Measurements from ENCODE around the gene NTHL1.

Gene NTHL1

DNA sequence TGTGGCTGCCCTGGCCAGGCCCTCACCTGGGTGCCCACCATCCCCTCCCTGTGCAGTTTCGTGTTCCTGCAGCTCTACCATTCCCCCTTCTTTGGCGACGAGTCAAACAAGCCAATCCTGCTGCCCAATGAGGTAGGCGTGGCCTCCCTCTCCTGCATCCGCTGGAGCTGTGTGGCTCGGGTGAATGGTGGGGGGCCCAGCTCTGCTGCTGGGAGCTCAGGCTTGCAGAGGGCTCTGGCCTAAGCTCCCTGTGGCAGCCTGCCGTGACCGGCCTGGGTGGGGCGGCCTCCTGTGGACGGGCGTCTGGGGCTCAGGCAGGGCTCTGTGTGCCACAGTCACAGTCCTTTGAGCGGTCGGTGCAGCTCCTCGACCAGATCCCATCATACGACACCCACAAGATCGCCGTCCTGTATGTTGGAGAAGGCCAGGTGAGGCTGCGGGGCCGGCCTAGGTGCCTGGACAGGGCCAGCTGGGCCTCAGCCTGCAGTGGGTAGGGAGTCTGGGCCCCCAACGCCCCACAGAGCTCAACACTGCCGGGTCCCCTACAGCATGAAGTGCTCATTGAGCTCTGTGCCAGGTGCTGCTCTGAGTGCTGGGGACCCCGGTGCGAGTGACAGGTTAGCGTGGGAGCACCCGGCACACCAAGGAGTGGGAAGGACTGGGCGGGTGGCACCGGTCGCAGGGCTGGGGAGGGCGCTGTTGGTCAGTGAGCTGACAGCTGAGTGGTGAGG is 37.4 kb upstream of the NTHL1 start:
- no peak for DNase-seq
- intact Hi-C loops (cut with DNase I) = no loop called here

DNA sequence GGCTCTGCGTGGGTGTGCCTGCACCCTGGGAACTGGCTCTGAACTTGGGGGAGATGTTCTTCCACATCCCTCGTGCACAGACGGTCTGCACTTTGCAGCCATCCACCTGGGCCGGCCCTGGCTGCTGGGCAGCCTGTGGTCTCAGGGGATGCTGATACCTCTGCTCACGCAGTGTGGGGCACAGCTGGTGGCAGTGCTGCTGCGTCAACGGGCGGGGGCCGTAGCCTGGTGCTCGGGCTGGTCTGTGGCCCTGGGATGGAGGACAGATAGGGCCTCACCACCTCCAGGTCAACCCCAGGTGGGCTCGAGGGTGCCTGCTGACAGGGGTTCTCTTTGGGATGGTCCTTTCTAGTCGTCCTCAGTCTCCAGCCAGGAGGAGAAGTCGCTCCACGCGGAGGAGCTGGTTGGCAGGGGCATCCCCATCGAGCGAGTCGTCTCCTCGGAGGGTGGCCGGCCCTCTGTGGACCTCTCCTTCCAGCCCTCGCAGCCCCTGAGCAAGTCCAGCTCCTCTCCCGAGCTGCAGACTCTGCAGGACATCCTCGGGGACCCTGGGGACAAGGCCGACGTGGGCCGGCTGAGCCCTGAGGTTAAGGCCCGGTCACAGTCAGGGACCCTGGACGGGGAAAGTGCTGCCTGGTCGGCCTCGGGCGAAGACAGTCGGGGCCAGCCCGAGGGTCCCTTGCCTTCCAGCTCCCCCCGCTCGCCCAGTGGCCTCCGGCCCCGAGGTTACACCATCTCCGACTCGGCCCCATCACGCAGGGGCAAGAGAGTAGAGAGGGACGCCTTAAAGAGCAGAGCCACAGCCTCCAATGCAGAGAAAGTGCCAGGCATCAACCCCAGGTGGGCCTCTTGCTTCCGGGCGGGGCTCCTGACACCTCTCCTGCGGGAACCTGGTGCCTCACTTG is 36.5 kb upstream of the NTHL1 start:
- DNase-seq = no peak
- intact Hi-C loops (cut with DNase I) = no loop called here

DNA sequence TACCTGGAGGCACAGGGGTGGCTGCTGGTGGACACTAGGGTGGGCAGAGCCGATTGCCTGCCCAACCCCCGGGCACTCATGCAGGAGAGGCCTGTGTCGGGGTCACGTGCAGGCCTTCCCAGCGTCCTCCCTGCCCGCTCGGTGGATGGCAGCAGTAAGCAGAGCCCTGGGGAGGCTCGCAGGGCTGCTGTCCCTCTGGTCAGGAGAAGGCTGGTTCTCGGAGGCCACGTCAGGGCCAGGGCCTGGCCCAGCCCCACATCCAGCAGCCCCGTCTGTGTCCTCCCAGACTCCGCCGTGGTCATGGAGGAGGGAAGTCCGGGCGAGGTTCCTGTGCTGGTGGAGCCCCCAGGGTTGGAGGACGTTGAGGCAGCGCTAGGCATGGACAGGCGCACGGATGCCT is 35.8 kb upstream of the NTHL1 start:
- DNase-seq = no peak
- intact Hi-C loops (cut with DNase I) = no loop called here

DNA sequence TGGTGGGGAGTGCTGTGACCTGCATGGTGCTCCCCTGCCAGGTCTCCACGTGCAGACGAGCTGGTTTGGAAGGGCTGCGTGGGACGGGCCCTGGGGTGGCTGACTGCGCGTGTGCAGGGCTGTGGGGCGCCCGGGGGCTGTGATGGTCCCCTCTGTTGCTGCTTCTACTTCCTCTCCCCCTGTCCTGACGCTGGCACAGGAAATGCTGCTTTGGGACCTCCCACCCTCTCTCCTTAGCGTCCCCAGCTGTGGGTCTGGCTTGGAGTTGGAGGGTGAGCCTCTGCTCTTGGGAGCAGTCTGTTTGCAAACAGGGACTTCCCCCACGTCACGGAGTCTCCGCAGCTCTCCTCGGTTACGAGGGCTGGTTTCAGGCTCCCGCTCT is 35.3 kb upstream of the NTHL1 start:
- no peak for DNase-seq
- intact Hi-C loops (cut with DNase I) = no loop called here

DNA sequence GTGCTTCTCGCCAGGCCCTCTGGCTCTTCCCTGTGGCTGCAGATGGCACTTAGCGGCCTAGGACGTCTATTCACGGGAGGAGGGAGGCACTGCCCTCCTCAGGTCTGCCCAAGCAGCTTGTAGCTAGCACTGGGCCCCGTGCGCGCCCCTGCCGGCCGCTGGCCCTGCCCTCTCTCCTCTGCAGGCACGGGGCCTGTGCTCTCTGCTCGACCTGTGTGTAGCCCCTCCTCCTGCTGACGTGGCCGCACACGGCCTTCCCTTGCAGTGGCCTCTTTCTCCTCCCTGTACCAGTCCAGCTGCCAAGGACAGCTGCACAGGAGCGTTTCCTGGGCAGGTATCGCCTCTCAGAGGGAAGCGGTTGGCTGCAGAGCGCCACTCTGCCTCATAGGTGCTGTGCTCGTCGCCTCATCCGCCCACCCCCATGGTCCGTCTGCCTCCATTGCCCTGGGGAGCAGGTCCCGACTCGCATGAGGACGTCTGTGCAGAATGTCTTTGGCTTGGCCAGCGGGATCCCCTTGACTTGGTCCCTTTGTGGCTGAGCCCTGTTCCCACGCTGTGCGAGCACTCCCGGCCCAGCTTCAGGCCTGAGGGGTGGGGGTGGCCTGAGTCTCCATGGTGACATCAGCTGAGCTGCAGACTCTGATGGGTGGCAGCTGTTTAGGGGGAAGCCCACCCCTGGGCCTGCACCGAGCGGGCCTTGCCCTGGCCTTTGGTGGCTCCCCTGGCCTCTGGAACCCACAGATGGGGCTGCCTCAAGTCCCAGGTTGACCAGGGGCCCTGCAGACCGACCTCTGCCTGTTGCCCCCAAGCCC is 34.7 kb upstream of the NTHL1 start:
- no peak for DNase-seq
- intact Hi-C loops (cut with DNase I) = no loop called here

DNA sequence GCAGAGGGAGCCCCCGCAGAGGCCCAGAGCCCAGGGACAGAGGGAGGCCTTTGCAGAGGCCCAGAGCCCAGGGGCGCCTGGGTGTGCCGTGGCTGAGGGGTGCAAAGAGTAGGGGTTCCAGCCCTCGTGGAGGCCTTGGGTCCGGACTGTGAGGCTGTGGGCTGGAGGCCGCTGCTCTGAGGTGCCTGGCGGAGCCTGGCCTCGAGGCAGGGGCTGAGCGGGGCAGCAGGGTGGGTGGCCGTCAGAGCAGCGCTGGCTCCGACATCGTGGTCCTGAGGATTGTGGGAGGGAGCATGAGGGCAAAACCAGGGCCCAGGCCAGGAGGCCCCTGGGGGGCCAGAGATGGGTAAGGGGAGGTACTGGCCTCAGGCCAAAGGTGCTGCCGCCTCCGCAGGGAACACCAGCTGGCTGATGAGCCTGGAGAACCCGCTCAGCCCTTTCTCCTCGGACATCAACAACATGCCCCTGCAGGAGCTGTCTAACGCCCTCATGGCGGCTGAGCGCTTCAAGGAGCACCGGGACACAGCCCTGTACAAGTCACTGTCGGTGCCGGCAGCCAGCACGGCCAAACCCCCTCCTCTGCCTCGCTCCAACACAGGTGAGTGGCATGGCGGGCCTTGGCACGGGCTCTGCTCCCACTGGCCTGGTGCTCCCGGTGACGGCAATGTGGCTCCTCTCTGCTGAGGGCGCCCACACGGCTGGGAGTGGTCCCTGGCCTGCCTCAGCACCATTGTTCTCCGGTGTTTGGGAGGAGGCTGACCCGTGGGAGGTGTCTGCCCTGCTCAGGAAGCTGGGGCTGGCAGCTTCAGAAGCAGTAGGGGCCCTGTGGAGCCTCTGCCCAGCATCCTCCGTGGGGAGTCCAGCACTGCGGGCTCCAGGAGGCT is 33.8 kb upstream of the NTHL1 start:
- no peak for DNase-seq

DNA sequence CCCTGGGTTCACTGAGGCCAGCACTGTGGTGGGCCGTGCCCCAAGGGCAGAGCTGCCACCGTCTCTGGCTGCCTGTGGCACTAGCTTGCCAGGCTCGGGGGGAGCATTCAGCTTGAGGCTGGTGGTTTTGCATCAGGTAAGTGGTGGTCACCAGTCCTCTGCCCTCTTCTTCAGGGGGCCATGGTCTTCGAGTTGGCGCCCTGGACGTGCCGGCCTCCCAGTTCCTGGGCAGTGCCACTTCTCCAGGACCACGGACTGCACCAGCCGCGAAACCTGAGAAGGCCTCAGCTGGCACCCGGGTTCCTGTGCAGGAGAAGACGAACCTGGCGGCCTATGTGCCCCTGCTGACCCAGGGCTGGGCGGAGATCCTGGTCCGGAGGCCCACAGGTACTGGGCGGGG is 32.4 kb upstream of the NTHL1 start:
- intact Hi-C loops (cut with DNase I) = no loop called here
- no peak for DNase-seq

More for the DNA sequence above, 33.8 kb upstream of the NTHL1 start:
- intact Hi-C loops (cut with DNase I) = no loop called here

DNA sequence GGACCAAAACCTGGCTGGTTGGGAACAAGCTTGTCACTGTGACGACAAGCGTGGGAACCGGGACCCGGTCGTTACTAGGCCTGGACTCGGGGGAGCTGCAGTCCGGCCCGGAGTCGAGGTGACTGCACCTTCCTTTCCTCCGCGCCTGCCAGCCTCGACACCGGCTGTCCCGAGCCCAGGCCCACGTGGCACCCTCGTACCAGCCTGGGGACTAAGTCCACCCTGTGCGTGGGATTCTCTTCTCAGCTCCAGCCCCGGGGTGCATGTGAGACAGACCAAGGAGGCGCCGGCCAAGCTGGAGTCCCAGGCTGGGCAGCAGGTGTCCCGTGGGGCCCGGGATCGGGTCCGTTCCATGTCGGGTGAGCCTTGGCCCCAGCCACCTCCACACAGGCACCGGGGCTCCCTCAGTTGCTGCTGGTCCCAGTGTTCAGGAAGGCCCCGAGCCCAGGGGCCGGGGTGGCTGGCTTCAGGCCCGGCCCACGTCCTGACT is 31.7 kb upstream of the NTHL1 start:
- intact Hi-C loops (cut with DNase I) = no loop called here
- DNase-seq = no peak

DNA sequence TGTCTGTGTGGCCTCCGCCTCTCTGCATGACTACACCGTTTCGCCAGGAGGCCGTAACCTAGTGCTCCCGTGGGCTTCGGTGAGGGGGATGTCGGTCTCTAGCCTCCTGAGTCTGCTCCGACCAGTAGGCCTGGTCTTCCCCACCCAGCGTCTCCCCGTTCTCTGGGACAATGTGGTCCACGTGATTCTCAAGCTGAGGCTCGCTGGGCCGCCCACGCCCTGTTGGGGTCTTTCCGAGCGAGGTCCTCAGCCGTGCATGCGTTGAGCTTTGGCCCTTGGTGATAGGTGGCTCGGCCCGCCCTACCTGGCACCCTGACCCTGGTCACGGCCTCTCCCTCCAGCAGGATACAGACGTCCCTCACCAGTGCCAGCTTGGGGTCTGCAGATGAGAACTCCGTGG is 31.1 kb upstream of the NTHL1 start:
- intact Hi-C loops (cut with DNase I) = no loop called here
- no peak for DNase-seq

DNA sequence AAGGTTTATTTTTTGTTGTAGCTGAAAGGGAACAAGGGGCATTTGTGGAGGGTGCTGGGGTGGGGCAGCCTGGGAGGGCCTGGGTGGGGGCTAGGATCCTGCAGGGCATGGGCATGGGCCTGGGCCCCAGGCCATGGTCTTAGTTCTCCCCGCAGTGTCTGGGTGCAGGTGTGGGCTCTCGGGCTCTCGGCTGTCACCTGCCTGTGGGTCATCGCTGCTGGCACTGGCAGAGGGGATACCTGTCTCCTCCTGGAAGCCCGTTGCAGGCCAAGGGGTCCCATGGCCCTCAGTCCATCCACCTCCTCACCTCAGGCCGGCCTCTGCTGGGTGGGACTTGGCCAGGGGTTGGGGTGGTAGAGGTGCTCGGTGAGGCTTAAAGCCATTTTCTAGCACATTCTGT is 30.5 kb upstream of the NTHL1 start:
- DNase-seq = no peak

DNA sequence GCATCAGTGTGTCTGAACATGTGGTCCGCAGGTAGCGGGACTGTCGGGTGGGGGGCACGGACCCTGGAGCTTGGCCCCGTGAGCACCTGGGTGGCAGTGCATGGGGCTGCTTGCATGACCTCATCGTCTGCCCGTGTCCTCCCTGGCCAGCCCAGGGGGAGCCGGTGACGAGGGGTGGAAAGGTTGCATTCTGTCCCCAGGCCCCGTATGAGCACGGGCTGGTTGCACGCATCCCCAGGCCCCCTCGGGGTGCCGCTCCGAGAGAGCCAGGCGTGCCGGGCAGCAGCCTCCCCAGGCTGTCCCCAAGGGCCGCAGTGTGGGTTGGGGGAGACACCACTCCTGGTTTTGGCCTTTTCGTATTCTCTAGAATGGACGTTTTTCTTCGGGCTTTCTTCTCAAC is 30.1 kb upstream of the NTHL1 start:
- intact Hi-C loops (cut with DNase I) = no loop called here

More for the DNA sequence above, 30.5 kb upstream of the NTHL1 start:
- intact Hi-C loops (cut with DNase I) = no loop called here

DNA sequence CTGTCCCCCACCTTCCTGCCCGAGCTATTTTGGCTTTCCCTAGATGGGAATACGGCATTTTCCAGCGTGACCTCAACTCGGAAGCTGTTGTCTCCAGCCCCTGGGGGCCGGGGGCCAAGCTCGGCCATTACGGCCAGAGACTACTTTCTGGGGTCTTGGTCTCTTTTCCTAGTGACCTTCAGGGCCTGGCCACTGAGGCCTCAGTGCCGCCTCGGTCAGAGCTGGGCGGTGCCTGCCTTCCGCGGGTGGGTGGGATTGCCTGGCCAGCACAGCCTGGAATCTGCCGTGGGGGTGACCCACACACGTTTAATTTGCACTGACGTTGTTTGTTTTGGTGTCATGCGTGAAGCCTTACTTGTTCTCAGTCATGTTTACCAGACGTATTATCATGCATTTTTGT is 29.4 kb upstream of the NTHL1 start:
- intact Hi-C loops (cut with DNase I) = no loop called here
- DNase-seq = no peak

More for the DNA sequence above, 30.1 kb upstream of the NTHL1 start:
- no peak for DNase-seq

DNA sequence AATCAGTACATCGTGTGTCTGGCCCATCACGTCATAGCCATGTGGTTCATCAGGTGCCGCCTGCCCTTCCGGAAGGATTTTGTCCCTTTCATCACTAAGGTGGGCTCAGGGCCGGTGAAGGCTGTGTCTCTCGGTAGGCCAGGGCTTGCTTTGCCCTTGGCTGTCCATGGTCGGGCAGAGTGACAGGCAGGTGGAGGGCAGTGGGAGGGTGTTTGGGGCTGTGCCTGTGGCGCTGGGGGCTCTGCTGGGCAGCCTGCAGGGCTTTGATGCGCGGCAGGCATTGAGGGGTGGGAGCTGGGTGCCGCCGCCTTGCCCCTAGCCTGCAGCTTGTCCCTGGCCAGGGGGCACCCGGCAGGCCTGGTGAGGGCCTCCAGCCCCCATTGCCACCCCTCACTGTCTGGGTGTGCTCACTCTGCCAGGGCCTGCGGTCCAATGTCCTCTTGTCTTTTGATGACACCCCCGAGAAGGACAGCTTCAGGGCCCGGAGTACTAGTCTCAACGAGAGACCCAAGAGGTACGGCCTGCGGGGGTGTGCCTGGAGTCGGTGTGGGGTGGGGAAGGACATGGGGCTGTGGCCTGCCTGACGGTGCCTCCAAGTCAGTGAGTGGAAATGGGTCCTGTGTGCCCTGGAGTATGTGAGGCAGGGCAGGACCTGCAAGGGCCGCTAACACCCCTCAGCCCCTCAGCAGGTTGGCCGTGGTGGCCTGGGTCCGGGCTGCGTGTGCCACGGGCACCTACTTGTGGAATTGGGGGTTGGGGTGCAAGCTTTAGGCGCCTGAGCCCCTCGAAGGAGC is 28.6 kb upstream of the NTHL1 start:
- no peak for DNase-seq
- intact Hi-C loops (cut with DNase I) = no loop called here

DNA sequence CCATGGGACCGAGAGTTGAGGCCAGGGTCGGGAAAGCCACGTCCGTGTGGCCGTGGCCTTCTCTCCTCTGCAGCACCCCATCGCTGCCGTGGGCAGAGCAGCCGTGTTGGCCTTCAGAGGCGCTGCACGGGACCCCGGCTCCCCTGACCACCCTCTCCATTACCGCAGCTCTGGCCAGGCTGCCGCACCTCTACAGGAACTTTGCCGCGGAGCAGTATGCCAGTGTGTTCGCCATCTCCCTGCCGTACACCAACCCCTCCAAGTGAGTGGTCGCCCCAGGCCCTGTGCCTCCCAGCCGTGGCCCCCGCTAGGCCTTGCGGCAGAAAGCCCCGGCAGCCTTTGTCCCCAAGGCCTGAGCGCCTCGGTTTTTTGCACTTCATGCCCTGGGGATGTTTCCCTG is 28.0 kb upstream of the NTHL1 start:
- intact Hi-C loops (cut with DNase I) = no loop called here
- no peak for DNase-seq

DNA sequence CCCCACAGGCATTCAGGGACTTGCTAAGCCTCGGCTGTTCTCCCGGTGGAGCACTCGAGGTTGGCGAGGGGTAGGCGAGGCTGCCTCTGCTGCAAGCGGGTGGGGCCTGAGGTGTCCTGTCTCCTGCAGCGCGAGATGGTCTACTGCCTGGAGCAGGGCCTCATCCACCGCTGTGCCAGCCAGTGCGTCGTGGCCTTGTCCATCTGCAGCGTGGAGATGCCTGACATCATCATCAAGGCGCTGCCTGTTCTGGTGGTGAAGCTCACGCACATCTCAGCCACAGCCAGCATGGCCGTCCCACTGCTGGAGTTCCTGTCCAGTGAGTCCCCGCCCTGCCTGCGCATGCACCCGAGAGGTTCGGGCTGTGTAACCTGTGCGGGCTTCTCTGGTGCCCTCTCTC is 26.4 kb upstream of the NTHL1 start:
- no peak for DNase-seq
- intact Hi-C loops (cut with DNase I) = no loop called here

DNA sequence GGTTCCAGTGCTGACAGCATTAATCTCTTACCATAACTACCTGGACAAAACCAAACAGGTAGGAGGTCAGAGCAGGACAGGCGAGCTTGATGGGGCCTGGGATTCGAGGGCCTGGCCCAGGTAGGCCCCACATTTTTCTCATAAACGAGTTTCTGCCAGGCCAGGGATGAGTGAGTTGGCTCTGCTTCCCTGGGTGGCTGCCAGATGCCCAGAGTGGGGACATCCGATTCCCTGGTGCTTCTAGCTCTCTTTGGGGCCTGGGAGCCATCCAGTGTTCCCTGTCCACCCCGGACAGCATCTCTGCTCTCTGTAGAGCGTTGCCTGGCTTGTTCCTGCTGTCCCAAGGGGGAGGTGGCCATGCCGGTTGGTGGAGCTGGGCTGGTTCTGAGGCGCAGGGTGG is 25.3 kb upstream of the NTHL1 start:
- intact Hi-C loops (cut with DNase I) = no loop called here
- no peak for DNase-seq

DNA sequence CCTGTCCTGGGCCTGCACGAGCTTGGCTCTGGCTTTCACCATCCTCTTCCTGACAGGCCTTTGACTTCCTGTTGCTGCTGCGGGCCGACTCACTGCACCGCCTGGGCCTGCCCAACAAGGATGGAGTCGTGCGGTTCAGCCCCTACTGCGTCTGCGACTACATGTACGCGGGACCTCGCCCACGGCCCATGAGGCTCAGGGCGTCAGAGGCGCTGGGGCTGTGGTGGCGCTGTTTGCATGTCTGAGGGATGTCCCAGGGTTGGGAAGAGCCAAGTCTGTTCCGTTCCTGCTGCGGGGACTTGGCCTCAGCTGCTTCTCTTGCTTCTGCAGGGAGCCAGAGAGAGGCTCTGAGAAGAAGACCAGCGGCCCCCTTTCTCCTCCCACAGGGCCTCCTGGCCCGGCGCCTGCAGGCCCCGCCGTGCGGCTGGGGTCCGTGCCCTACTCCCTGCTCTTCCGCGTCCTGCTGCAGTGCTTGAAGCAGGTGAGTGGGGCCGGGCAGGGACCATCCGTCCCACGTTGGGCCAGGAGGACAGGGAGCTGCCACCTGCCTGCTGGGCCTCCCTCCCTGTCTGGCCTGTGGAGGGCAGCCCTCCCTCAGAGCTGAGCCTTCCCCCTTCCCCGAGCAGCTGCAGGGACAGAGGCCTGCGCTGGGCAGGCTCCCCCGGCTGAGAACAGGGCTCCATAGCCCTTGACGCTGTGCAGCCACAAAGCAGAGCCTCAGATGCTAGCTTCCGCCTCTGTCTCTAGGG is 24.0 kb upstream of the NTHL1 start:
- DNase-seq = no peak
- intact Hi-C loops (cut with DNase I) = no loop called here

Data from posterior cingulate gyrus (tissue), 11 donors.